HG02678 (cell line): ENCODE data around the gene SLC12A4.

Experiments used
- ATAC-seq: cut with Tn5 transposase; IDR thresholded peaks from one replicate; pipeline ENCODE4 v1.9.1; 2021; ENCODE audit warnings: mild to moderate bottlenecking, moderate library complexity; ENCODE audit not compliant: unreplicated experiment

The SLC12A4 gene

DNA sequence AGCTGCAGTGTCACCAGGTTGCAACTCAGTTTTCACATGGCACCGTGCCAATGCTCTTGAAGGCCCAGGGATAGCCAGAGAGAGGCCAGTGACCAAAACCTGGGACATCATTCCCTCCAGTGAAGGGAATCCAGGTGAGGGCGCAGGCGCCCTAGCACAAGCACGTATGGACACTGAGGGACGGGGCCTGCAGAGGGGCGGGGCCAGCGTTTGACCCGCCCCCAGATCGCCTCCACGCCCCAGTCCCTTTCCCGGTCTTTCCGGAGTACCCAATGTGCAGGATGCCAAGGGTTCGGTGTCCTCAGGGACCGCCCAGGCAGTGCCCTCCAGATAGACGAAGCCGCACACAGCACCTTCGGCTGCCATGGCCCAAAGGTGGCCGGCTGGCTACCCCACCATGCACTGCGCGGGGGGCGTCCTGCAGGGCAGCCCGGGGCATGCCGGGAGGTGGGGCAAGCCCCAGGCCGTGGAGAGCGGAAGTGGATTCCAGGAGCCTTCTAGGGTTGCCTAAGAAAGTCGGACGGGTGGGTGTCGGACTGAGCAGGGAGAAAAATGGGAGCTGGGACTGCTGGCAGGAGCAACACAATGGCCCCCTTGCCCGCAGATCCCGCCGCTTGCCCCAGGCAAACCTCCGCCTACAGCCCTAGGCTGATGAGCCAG is 4.6 kb downstream of the SLC12A4 start:
- ATAC-seq: no peak

DNA sequence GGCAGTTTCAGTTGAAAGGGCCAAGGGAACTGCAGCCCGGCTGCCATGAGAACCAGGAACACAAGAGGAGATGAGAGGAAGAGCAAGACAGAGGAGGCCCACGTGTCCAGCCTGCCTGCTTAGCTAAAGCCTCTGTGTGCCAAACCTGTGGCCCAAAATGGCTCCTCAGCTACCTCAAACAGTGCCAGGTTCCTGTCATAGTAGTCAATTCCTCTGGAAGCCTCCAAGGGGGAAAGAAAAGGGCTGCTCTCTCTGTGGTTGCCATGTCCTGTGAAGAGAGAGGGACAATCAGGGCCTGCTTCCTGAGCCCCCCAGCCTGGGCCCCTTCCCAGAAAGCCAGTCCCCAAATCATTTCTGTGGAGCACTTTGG is 5.2 kb downstream of the SLC12A4 start:
- ATAC-seq: no peak

DNA sequence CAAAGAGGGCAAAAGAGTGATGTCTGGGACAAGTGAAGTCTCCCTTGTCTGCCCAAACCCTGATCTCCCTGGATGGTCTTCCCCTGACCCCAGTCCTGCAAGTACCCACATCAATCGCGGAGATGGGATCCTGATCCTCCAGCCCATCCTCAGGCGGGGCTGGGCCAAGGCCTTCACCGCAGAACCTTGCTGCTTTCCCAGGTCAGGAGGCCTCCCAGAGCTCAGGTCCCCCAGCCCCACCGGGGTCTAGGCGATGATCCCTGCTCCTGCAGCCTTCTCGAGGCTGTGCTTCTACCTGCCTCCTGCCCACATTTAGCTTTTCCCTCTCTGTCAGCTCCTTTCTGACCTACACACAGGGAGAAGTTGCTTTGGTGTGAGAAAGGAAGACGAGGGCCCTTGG is 6.3 kb downstream of the SLC12A4 start:
- ATAC-seq: no peak

DNA sequence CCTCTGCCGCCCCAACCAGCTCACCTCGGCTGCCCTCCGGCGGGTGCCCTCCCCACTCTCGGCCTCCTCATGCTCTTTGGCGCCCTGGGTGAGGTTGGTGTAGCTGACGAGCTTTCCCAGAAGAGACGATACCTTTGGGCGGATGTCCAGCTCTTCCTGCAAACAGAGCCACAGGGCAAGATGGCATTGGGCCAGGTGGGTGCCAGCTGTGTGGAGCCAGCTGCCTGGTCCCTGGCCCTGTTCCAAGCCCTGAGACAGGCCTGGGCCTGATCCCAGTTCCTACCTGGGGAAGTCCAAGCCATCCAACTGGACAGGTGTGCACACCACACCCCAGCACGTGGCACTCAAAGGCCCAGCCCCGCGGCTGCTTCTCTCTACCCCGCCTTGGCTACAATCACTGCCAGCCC is 6.9 kb downstream of the SLC12A4 start:
- ATAC-seq: no peak

DNA sequence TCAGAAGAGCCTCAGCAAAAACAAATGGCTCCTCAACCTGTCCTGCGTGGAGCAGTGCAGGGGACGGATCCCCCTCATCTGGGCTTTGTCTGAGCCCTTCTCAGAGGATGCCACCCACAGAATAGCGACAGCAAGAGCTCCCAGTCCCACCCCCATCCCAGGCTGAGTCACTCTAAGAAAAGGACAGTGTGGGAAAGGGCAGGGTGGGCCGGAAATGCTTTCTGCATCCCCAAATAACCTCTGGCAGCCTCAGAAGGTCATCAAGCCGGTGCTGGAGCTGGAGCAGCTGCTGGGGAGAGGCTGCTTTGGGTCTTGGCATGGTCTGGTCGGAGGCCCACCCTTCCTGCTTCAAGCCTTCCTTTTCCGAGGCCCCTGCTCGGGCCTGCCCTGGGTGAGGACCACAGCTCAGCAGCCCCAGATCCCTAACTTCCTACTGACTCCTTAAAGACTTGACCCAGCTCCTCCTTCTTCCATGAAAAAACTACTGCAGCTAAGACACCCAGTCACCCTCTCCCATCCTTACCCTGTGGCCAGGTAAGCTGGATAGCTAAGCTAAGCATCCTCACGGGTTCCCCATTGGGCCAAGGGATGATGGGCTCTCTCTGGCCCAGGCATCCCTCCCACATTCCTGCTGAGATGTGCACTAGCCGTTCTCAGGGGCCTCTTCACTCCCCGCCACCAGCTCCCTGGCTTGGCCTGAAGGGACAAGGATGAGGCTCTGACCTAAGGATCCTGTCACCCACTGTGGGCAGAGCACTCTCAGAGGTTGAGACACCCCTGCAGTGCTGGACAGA is 8.7 kb downstream of the SLC12A4 start:
- ATAC-seq: no peak

DNA sequence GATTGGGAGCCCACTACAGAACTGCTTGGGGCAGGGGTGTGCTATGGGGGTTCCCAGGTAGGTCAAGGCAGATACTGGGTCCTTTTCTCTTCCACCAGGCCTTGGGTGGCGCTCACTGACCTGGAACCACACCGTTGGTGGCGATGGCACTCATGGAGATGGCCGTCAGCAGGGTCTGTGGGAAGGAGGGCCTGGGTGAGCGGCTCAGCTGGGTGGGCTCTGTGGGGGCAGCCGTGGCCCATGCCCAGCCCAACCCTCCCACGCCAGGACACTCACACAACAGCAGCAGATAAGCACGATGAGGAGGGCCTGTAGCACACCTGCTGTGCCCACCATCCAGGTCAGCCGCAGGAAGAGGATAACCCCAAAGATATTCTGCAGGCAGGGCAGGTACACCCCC is 10.8 kb downstream of the SLC12A4 start:
- ATAC-seq: no peak

DNA sequence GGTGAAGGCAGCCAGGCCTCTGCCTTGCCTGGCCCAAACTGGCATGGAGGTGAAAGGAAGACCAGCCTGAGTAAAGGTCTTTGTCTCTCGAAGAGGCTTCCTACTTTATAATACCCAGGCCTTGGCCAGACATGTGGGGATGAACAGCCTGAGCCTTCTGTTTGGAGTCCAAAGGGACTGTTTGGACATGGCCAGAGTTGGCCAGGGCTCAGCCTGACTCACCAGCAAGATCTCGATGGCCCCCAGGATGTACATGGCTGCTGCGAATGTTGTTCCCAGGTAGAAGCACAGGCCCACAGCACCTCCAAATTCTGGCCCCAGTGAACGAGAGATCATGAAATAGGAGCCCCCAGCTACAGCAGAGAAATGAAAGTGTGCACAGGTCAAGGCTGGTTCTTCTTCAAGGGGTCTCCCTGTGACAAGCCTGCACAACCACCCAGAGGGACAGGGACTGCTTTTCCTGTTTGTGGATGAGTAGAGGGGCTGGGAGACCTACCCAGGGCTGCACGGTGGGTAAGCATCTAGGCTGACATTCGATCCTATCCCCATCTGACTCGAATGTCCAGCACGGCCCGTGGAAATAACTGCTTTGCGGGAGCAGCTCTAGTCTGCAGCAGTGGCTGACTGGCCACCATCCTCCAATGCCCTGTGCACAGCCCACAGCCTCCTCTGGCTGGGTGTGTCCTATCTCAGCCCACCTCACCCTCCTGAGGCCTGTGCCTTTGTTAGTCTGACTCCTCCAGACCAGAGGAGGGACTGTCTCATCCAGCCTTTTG is 13.8 kb downstream of the SLC12A4 start:
- ATAC-seq: no peak

DNA sequence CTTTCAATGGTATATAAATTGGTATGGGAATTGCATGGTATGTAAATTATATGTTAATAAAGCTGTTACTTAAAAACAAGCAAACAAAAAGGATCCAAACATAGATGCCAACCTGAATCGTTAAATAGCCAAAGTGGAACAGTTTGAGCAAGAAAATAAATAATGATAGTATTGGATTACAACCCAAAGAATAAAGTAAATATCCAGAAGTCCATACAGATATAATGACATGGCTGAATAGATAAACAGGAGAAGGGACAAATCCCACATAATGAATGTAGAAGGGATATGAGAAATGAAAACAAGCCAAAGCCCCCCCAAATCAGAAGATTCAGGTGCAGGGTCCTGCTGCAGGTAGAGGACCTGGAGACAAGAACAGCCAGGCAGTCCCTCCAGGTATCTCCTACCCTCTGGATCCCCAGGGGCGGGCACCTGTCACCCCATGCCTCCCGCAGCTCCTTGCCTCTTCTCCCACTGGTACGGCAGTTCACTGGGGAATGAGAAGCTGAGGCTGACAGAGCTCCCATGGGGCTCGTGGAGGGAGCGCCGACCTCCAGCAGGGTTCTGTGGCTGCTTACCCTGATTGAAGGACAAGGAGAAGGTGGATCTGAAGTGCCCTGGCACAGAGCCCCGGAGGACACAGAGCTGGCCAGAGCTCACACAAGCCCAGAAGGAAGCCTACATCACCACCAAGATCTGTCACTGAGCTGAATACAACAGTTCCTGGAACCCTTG is 14.6 kb downstream of the SLC12A4 start:
- no peak for ATAC-seq

DNA sequence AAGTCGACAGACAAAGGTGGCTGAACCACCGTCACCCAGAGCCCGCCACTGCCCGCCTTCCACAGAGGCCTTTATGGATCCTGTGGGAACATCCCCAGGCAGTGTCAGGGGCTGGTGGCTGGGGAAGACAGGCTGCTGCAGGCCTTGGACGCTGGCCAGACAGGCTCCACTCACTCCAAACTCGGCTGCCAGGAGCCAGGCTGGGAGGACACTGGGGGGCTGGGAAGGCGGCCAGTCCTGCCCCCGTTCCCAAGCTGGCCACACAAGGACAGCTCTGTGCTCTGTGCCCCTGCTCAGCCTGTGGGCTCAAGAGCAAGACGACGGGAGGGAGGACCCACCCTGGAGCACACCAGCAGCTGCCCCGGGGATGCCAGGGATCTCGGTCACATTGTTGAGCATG is 17.0 kb downstream of the SLC12A4 start:
- ATAC-seq: no peak

DNA sequence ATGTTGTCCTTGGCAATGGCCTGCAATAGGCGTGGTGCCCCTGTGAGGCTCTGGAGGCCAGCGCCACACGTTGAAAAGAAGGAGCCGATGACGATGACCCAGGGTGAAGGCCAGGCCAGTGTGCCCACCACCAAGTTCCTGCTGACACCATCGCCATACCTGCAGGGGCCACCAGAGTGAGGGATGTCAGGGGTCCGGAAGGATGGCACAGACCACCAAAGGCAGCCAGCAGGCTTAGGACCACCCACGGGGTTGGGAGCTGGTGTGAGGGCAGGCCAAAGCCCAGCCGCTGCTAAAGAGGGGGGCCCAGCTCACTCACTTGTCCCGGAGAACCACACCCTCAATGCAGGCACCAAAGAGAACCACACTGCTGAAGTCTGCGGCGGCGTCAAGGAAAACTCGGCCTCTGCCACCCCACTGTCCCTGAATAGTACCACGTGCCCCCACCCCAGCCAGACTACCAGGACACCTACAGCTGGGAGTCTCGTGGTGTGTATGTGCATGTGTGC is 18.0 kb downstream of the SLC12A4 start:
- no peak for ATAC-seq

DNA sequence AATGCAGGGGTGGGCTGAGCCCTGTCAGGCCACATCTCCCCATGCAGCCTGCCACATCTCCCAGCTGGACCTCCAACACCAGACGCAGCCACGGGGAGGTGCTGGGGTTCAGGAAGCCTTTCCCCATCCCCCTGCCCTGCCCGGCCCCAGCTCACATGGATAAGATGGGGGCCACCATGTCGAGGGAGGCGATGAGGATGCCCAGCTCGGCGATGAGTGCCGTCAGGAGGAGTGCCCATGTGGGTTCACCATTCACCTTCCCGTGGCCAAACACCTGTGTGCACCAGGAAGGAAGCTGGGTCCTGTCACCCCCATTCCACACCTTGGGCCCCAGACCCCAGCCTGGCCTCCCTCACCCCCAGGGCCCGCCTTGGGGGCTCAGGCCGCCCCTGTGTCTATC is 18.8 kb downstream of the SLC12A4 start:
- no peak for ATAC-seq

DNA sequence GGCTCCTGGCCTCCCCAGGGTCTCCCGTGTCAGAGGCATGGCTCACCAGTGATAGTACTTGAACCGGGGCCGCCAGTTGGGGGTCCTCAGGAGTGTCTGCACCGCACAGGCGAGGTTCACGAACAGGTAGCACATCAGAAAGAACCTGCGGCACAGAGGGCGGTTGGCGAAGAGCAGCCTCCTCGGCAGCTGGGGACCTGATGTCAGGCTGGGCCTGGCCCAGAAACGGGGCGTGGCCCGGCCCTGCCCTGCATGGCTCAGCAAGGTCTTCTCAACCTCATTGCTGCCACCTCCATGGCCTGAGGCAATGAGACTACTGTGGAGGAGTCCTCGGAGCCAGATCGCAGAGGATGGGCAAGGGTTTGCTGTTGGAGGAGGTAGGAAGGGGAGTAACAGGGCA is 20.4 kb downstream of the SLC12A4 start:
- no peak for ATAC-seq

DNA sequence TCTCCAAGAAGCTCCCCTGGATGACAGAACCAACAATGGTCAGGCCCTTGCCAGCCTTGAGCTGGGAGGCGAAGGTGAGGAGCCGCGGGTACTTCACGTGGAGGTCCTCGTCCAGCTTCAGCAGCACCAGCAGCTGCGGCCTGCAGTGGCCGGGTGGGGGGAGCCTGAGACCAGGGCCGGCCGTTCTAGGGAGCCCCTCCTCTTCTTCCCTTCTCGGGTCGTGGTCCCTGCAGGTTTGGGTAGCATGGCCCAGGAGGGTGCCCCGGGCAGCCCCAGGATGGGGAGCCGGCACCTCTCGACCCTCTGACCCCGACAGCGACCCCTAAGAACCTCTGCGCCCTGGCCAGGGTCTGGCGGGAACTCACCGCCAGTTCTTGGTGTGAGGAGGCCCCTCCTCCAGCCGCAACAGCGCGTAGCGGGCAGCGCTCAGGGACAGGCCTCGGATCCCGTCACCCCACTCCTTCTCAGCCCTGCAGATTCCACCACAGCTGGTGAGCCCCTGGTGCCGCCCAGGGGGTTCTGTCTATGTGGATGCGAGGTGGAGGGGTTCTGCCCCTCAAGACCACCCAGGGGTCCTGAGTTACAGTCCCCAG is 21.4 kb downstream of the SLC12A4 start:
- ATAC-seq: no peak

DNA sequence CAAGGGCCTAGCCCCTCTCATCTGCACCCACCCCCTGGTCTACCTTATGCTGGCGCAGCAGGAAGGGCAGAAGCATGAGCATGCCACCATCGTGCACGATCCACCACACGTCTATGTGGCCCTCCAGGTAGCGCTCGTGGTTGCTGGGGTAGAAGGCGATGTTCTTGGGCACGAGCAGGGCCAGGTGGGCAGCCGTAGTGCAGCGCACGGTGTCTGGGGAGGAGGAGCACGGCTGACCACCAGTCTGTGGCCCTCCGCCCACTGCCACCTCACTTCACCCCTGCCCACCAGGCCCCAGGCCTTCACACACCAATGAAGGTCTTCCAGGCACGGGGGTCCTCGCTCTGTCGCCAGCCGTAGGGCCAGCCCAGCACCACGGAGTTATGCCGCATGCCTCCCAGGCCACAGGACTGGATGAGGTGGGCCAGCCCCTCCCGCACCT is 22.3 kb downstream of the SLC12A4 start:
- ATAC-seq: no peak

DNA sequence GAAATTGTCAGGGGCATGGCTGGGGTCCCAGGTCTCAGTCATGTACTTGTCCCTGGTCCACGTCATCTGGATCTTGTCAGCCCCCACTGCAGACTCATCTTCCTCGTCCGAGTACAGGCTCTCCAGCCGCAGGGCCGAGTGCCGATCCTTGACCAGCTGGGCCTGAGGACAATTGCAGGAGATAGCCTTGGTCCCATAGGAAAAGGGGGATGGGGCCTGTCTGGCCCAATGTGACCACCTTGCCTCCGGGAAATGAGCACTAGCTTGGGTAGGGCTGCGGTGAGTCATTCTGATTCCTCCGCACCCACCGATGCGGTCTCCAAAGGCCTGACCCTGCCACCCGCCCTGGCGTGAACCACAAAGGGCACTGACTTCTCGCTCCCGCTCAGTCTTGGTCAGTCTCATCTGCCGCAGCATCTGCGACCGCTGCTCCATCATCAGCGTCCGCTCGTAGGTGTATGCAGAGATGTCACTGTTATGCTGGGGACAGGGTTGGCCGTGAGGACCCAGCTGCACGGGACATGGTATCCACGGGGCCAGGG is 23.0 kb downstream of the SLC12A4 start:
- no peak for ATAC-seq

DNA sequence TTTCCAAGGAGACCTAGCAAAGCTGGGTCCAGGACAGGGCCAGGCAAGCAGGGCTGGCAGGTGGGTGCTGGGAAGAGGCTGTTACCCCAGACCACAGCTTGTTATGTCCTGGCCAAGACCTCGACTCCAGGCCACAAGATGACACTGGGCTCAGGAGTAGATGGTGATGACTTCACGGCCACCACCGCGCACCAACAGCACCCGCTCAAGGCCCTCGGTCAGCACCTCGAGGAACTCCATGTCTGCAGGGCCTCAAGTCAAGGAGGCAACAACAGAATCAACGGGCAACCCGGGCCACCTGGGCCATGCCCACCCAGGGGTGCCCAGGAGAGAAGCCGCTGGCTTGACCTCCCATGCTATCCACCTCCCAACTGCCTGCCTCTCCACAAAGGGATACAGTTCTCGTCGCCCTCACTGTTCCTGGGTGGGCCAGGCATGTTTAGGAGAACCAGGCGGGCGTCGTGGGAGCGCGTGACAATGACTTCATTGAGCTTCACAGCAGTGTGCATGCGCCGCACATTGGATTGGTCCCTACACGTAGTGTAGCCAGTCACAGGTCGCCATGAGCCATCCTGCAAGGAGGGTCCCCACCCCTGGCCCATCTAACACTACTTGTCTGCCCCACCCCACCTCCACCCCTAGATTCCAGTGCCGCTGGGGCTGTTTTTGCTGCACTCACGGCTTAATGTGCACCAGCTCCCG is 23.6 kb downstream of the SLC12A4 start:
- no peak for ATAC-seq

DNA sequence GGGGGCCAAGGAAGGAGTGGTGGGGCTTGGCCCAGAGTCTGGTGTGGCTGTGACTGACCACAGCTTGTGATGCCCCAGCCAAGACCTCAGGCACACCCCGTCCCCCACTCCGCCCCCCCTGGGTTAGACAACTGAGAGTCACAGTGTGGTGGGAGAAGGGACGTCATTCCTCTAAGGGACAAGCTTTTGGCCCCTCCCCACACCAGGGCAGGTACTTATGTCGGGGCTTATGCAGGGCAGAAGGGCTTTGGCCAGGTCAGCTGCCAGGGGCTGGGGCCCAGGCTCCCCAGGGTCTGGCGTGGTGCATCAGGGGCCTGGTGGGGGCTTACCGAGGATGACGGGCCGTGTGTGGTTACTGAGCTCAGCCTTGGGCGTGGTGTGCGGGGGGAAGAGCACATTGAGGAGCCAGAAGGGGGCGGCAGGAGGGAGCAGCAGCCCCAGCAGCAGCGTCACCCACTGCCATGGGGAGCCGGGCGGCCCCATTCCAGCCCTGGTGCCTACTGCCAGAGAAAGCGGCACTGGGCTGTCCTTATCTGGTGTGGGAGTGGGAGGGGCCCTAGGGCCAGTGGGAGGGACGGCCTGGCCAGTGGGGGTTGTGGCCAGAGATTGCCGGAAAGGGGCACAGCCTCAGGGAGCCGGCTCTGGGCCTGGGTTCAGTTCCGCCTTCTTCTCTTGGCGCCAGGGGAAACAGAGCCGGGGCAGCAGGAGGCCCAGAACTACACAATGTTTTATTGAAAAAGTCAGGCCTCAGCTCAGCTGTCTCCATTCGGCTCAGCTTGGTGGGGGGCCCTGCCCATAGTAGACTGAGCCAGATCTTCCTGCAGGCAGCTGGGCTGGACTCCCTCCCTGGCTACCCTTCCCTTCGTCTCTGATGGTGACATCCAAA is 24.6 kb downstream of the SLC12A4 start, which contains the start of gene LCAT:
LCAT (minus strand) TSS at position 502 of the 886 bp plus-strand sequence; CDS start at position 483, 19 bp downstream.
- no peak for ATAC-seq

DNA sequence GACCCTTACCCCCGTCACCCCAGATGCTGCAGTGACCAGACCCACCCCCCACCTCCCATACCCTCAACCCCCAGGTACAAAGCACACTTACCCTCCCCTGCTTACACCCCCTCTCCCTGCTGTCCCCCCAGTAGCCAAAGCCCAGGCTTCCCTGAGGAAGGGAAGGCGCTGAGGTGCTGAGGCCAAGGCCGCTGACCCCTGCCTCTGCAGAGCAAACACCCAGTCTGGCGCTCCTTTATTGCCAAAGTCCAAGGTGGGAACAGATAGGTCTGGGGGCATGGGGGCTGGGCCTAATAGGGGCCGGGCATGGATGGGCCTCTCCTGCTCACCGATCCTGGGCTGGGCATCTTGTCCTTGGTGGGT is 25.2 kb downstream of the SLC12A4 start:
- ATAC-seq: no peak
